Panc1 (cell line): Measurements from ENCODE around the gene RHBDF2. TPM values are rescaled to one million over a fixed set of nuclear protein-coding genes. Genes with fewer than 3 reads are reported as not detected.
A peak's percentile ranks its signal among the peaks of the same experiment; 100 is the strongest.

Experiments used
- ATAC-seq: fragments of 200-7000 bp; cut with Tn5 transposase; 2 replicates; pipeline ENCODE4 v1.9.1; 2020; ENCODE audit warnings: mild to moderate bottlenecking, moderate library complexity
- BruUV-seq: library from RNA; stranded (reverse); fragments of 400-500 nt; replicated peaks from 2 replicates; lab custom pipeline; 2021; lab: Mats Ljungman, UMichigan
- CTCF ChIA-PET: fragments of 300-600 bp; sonication (Branson Sonifier 250); formaldehyde crosslinking; loops from one replicate; lab custom pipeline; 2022; ENCODE audit warnings: antibody characterized with exemption; lab: Charles Lee
- POLR2A ChIA-PET: fragments of 300-600 bp; sonication (Branson Sonifier 250); formaldehyde crosslinking; loops from one replicate; lab custom pipeline; 2022; ENCODE audit warnings: antibody characterized with exemption; lab: Charles Lee
- DNase-seq: peaks from one replicate; pipeline ENCODE4 v3.0.0-alpha.2; 2010; ENCODE audit warnings: low read depth, low spot score
- H3K27ac ChIP-seq: 2 replicates; pipeline ENCODE4 v1.5.1; 2011; ENCODE audit warnings: mild to moderate bottlenecking, low read length, inconsistent platforms
- H3K27me3 ChIP-seq: fragments of 200-500 bp; sonication (Bioruptor generic); 2 replicates; pipeline ENCODE4 v1.6.0; 2014; ENCODE audit warnings: low read length, inconsistent platforms; ENCODE audit not compliant: control insufficient read depth, insufficient read depth
- H3K36me3 ChIP-seq: fragments of 200-500 bp; sonication (Bioruptor generic); 2 replicates; pipeline ENCODE4 v1.5.1; 2014; ENCODE audit warnings: inconsistent platforms, mild to moderate bottlenecking, low read length, moderate library complexity; ENCODE audit not compliant: control insufficient read depth, insufficient read depth
- H3K4me1 ChIP-seq: 2 replicates; pipeline ENCODE4 v1.5.1; 2011; ENCODE audit warnings: inconsistent platforms, mild to moderate bottlenecking, low read length, moderate library complexity; ENCODE audit not compliant: control insufficient read depth, insufficient read depth
- H3K4me3 ChIP-seq, 2 experiments: 2 replicates each; pipeline ENCODE4 v1.5.1; 2011 to 2012; ENCODE audit warnings: low read depth in 2 of 2, low read length in 2 of 2, mild to moderate bottlenecking in 2 of 2, inconsistent platforms in 1 of 2, moderate library complexity in 1 of 2
- H3K9me3 ChIP-seq: fragments of 200-500 bp; sonication (Bioruptor generic); 2 replicates; pipeline ENCODE4 v1.5.1; 2014; ENCODE audit warnings: low read depth, mild to moderate bottlenecking, inconsistent platforms, low read length, moderate library complexity; ENCODE audit not compliant: control insufficient read depth, insufficient read depth
- CTCF ChIP-seq: fragments of 450-650 bp; IDR thresholded peaks from 2 replicates; pipeline ENCODE4 v1.5.1; 2017; ENCODE audit warnings: mild to moderate bottlenecking
- POLR2AphosphoS5 ChIP-seq: IDR thresholded peaks from 2 replicates; pipeline ENCODE4 v1.6.1; 2012; ENCODE audit warnings: mild to moderate bottlenecking, low read depth, low read length, moderate library complexity
- SIN3A ChIP-seq: IDR thresholded peaks from 2 replicates; pipeline ENCODE4 v1.6.1; 2012; ENCODE audit warnings: low read depth, mild to moderate bottlenecking, low read length, moderate library complexity, borderline replicate concordance; ENCODE audit not compliant: insufficient read depth
- TCF7L2 ChIP-seq: IDR thresholded peaks from 2 replicates; pipeline ENCODE4 v1.6.1; 2011; ENCODE audit warnings: mild to moderate bottlenecking, low read depth, low read length, inconsistent platforms
- in situ Hi-C: cut with HindIII; loops from 2 replicates; pipeline ENCODE4 v1.10.0; 2016; ENCODE audit warnings: low sequenced_read_pairs, low pct_unique_long_range_greater_than_20kb
- intact Hi-C: fragments of 100-400 bp; cut with micrococcal nuclease; formaldehyde crosslinking; loops from one replicate; pipeline ENCODE4 v1.10.0; 2022; ENCODE audit not compliant: unreplicated experiment
- total RNA-seq: library from RNA; stranded (reverse); gene quantifications from one replicate; pipeline ENCODE4 v1.2.1, GENCODE V29; 2021; ENCODE audit not compliant: unreplicated experiment
- TF ChIP-seq, protein P1 (sequence below), 2 experiments: IDR thresholded peaks; 2 replicates each; pipeline ENCODE4 v1.6.1; 2011 to 2012; ENCODE audit warnings: low read depth in 2 of 2, control low read depth in 1 of 2, low read length in 1 of 2, mild to moderate bottlenecking in 1 of 2, moderate library complexity in 1 of 2; ENCODE audit not compliant: insufficient read depth in 1 of 2

The RHBDF2 gene
- total RNA-seq, 1 experiment from 2014 or later = 67.8 TPM

DNA sequence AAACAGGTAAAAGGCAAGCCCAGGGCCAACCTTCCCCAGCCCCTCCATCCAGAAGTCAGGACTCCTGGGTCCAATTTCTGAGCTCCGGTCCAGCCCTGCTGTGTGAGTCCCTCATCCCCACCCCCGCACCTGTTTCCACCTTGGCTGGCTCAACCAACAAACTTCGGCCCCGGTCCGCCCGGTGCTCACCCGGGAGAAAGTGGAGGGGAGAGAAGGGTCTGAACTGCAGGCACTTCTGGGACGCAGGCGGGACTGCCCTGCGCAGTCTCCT is 541 bp downstream of the RHBDF2 start:
- peak overlapping the region; percentile 89 for H3K27ac ChIP-seq
- TF ChIP-seq POLR2AphosphoS5 (no peak), CTCF (no peak), SIN3A (no peak), TCF7L2 (no peak)
- TF ChIP-seq, protein P1, sequence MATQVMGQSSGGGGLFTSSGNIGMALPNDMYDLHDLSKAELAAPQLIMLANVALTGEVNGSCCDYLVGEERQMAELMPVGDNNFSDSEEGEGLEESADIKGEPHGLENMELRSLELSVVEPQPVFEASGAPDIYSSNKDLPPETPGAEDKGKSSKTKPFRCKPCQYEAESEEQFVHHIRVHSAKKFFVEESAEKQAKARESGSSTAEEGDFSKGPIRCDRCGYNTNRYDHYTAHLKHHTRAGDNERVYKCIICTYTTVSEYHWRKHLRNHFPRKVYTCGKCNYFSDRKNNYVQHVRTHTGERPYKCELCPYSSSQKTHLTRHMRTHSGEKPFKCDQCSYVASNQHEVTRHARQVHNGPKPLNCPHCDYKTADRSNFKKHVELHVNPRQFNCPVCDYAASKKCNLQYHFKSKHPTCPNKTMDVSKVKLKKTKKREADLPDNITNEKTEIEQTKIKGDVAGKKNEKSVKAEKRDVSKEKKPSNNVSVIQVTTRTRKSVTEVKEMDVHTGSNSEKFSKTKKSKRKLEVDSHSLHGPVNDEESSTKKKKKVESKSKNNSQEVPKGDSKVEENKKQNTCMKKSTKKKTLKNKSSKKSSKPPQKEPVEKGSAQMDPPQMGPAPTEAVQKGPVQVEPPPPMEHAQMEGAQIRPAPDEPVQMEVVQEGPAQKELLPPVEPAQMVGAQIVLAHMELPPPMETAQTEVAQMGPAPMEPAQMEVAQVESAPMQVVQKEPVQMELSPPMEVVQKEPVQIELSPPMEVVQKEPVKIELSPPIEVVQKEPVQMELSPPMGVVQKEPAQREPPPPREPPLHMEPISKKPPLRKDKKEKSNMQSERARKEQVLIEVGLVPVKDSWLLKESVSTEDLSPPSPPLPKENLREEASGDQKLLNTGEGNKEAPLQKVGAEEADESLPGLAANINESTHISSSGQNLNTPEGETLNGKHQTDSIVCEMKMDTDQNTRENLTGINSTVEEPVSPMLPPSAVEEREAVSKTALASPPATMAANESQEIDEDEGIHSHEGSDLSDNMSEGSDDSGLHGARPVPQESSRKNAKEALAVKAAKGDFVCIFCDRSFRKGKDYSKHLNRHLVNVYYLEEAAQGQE (IDR thresholded peaks at IDR 0.05; ENCODE audit: insufficient read depth in 1 of 2, low read depth in 2 of 2, low read length in 1 of 2) = no peak
- DNase-seq = no peak
- H3K4me3 ChIP-seq = peak overlapping the region; percentile 89
- H3K36me3 ChIP-seq = peaks cover 7% of the 10 kb centered on the region; the same call in 1 of the 2 replicates
- H3K4me1 ChIP-seq = peaks cover 48% of the 10 kb centered on the region
- no peaks in the 10 kb centered on the region for H3K27me3 ChIP-seq
- intact Hi-C loops (no loop called here), in situ Hi-C loops (no loop called here)
- no TSS peak for BruUV-seq
- CTCF ChIA-PET = interaction anchor here (0.7 kb wide), 1 partner anchor 11 kb away, joined by 3 read pairs; no protein-coding TSS in a partner anchor
- POLR2A ChIA-PET = no interaction called here
- ATAC-seq = peak; percentile 16
- no peaks in the 10 kb centered on the region for H3K9me3 ChIP-seq

DNA sequence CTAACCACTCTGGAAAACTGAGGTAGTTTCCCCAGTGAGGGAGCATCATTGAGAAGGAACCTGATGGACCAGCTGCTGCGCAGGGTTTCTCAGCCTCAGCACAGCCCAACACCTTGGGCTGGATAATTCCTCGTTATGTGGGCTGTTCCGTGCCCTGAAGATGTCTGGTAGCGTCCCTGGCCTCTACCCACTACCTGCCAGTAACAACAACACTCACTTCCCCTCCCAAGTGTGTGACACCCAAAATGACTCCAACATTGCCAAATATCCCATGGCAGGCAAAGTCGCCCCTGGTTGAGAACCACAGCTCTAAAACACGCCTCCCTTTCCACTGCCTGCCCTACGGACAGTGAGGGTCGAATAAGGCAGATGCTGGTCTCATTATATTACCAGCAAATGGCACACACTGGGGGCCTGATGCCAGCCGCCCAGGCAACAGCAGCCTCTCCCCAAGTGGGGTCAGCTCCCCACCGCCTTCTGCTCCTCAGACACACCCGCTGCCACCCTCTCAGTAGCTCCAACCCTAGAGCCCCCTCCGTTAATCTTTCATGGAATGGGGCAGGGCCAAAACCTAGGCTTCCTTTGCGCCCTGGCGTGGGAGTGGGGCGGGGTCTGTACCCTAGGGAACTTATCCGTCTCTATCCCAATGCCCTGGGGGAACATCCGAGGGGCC is 1.0 kb downstream of the RHBDF2 start:
- ATAC-seq = no peak
- H3K27ac ChIP-seq = peak overlapping the region; percentile 89
- peaks cover 53% of the 10 kb centered on the region for H3K4me1 ChIP-seq
- no peaks in the 10 kb centered on the region for H3K27me3 ChIP-seq
- in situ Hi-C loops (no loop called here), intact Hi-C loops (no loop called here)
- no TSS peak for BruUV-seq
- ChIA-PET POLR2A (interaction anchor here (1.6 kb wide), 1 partner anchor 41 kb away, joined by 3 read pairs; no protein-coding TSS in a partner anchor), CTCF (interaction anchor here (0.5 to 0.7 kb wide), 2 partner anchors 11 to 318 kb away, joined by 3 to 4 read pairs; no protein-coding TSS in a partner anchor)
- no peak for DNase-seq
- H3K36me3 ChIP-seq = peaks cover 7% of the 10 kb centered on the region; the same call in 1 of the 2 replicates
- H3K9me3 ChIP-seq = no peaks in the 10 kb centered on the region
- TF ChIP-seq POLR2AphosphoS5 (no peak), SIN3A (no peak), TCF7L2 (no peak), CTCF (no peak)
- TF ChIP-seq, protein P1 (IDR thresholded peaks at IDR 0.05; ENCODE audit: insufficient read depth in 1 of 2, low read depth in 2 of 2, low read length in 1 of 2) = no peak
- H3K4me3 ChIP-seq = peak overlapping the region; percentile 89
